PC-3 (cell line): ENCODE measurements around the gene DNAL1. TPM values are rescaled to one million over a fixed set of nuclear protein-coding genes. Genes with fewer than 3 reads are reported as not detected.
A peak's percentile ranks its signal among the peaks of the same experiment; 100 is the strongest.

ENCODE experiments used
- ATAC-seq: fragments of 200-7000 bp; cut with Tn5 transposase; 2 replicates; pipeline ENCODE4 v1.9.1; 2020; ENCODE audit warnings: mild to moderate bottlenecking, moderate library complexity
- BruUV-seq: library from RNA; stranded (reverse); fragments of 400-500 nt; replicated peaks from 2 replicates; lab custom pipeline; 2021; lab: Mats Ljungman, UMichigan
- CTCF ChIA-PET: fragments of 300-600 bp; sonication (Branson Sonifier 250); formaldehyde crosslinking; loops from one replicate; lab custom pipeline; 2022; ENCODE audit warnings: antibody characterized with exemption; lab: Charles Lee
- POLR2A ChIA-PET: fragments of 300-600 bp; sonication (Branson Sonifier 250); formaldehyde crosslinking; loops from one replicate; lab custom pipeline; 2022; ENCODE audit warnings: antibody characterized with exemption; ENCODE audit not compliant: unreplicated experiment; lab: Charles Lee
- DNase-seq: peaks from one replicate; pipeline ENCODE4 v3.0.0-alpha.2; 2015
- H2AFZ ChIP-seq: fragments of 300-600 bp; sonication (generic); 2 replicates; pipeline ENCODE4 v1.6.0; 2016; ENCODE audit warnings: antibody characterized with exemption, low read length
- H3F3A ChIP-seq: fragments of 300-600 bp; sonication (generic); one replicate; pipeline ENCODE4 v1.6.0; 2017; ENCODE audit warnings: antibody characterized with exemption, low read length, control low read depth, mild to moderate bottlenecking; ENCODE audit not compliant: unreplicated experiment
- H3K27ac ChIP-seq: fragments of 300-600 bp; sonication (generic); 2 replicates; pipeline ENCODE4 v1.5.1; 2016; ENCODE audit warnings: mild to moderate bottlenecking, low read length
- H3K27me3 ChIP-seq: fragments of 300-600 bp; sonication (generic); 2 replicates; pipeline ENCODE4 v1.6.1; 2016; ENCODE audit warnings: low read length, mixed read lengths
- H3K36me3 ChIP-seq: fragments of 300-600 bp; sonication (generic); 2 replicates; pipeline ENCODE4 v1.6.1; 2016; ENCODE audit warnings: low read depth, mixed run types, low read length, mixed read lengths
- H3K4me1 ChIP-seq: fragments of 300-600 bp; sonication (generic); 2 replicates; pipeline ENCODE4 v1.5.1; 2016; ENCODE audit warnings: low read length; ENCODE audit not compliant: insufficient read depth
- H3K4me2 ChIP-seq: fragments of 300-600 bp; sonication (generic); 2 replicates; pipeline ENCODE4 v1.6.0; 2016; ENCODE audit warnings: low read length
- H3K4me3 ChIP-seq: fragments of 300-600 bp; sonication (generic); 2 replicates; pipeline ENCODE4 v1.5.1; 2016; ENCODE audit warnings: mild to moderate bottlenecking, low read length, mixed read lengths
- H3K79me2 ChIP-seq: fragments of 300-600 bp; sonication (generic); 2 replicates; pipeline ENCODE4 v1.6.1; 2017; ENCODE audit warnings: low read length, mixed read lengths
- H3K9ac ChIP-seq: fragments of 300-600 bp; sonication (generic); 2 replicates; pipeline ENCODE4 v1.6.0; 2016; ENCODE audit warnings: mild to moderate bottlenecking, low read length
- H3K9me2 ChIP-seq: fragments of 300-600 bp; sonication (generic); replicated peaks from 2 replicates; pipeline ENCODE4 v1.6.1; 2016; ENCODE audit warnings: mixed run types, low read length, mixed read lengths
- H3K9me3 ChIP-seq: fragments of 300-600 bp; sonication (generic); 2 replicates; pipeline ENCODE4 v1.6.1; 2016; ENCODE audit warnings: low read length, mixed read lengths
- H4K20me1 ChIP-seq: fragments of 300-600 bp; sonication (generic); 2 replicates; pipeline ENCODE4 v1.6.1; 2016; ENCODE audit warnings: low read length, mixed read lengths
- CTCF ChIP-seq: fragments of 300-600 bp; sonication (generic); conservative IDR thresholded peaks from 2 replicates; pipeline ENCODE4 v1.5.1; 2017; ENCODE audit warnings: antibody characterized with exemption, low read depth, mild to moderate bottlenecking, low read length
- EZH2 ChIP-seq: fragments of 300-600 bp; sonication (generic); IDR thresholded peaks from one replicate; pipeline ENCODE4 v1.6.1; 2017; ENCODE audit warnings: antibody characterized with exemption, mild to moderate bottlenecking, low read length; ENCODE audit not compliant: unreplicated experiment
- EZH2phosphoT487 ChIP-seq: fragments of 300-600 bp; sonication (generic); IDR thresholded peaks from 2 replicates; pipeline ENCODE4 v1.6.1; 2018; ENCODE audit warnings: mild to moderate bottlenecking, antibody characterized with exemption, low read length, borderline replicate concordance
- intact Hi-C: fragments of 100-400 bp; cut with micrococcal nuclease; formaldehyde crosslinking; loops from 2 replicates; pipeline ENCODE4 v1.9.0; 2023
- total RNA-seq: library from RNA; depleted of rRNA; stranded (reverse); fragments of >200 nt; gene quantifications from 2 replicates; pipeline ENCODE4 v1.2.3, GENCODE V29; 2014

Gene DNAL1
- total RNA-seq, 1 experiment from 2014 or later = 2.6 TPM

GRCh38 chr14:73667854-73668253, 23.1 kb downstream of the DNAL1 start:
- DNase-seq (no peak), ATAC-seq (no peak)
- no peaks in the 10 kb centered on the region for H3K27me3 ChIP-seq
- H3F3A ChIP-seq = no peaks in the 10 kb centered on the region
- CTCF ChIA-PET = no interaction called here
- BruUV-seq = no TSS peak
- no peak overlapping the region for H3K4me3 ChIP-seq
- H3K27ac ChIP-seq = no peak overlapping the region
- H3K9ac ChIP-seq = no peak overlapping the region
- H3K9me2 ChIP-seq = no peaks in the 10 kb centered on the region
- intact Hi-C loops = loop anchor here (10.0 kb wide), 1 partner anchor 187 kb away; the partner anchor contains the start of gene PTGR2
- POLR2A ChIA-PET = no interaction called here
- H3K4me2 ChIP-seq = no peak overlapping the region
- no peaks in the 10 kb centered on the region for H3K9me3 ChIP-seq
- no peaks in the 10 kb centered on the region for H3K36me3 ChIP-seq
- H4K20me1 ChIP-seq = no peaks in the 10 kb centered on the region
- H2AFZ ChIP-seq = no peak overlapping the region
- H3K4me1 ChIP-seq = peaks cover 2% of the 10 kb centered on the region
- TF ChIP-seq EZH2 (no peak), CTCF (no peak), EZH2phosphoT487 (no peak)
- no peaks in the 10 kb centered on the region for H3K79me2 ChIP-seq

- Histone ChIP-seq H3K9me2 (no peaks in the 10 kb centered on the region), H3K36me3 (no peaks in the 10 kb centered on the region), H3K4me2 (peak overlapping the region; percentile 33; the same call in 1 of the 2 replicates), H3K27me3 (no peaks in the 10 kb centered on the region), H3K9ac (peak overlapping the region; percentile 53; the same call in 1 of the 2 replicates), H3K79me2 (no peaks in the 10 kb centered on the region), H3K4me3 (no peak overlapping the region), H3F3A (no peaks in the 10 kb centered on the region), H3K4me1 (peaks cover 10% of the 10 kb centered on the region), H3K27ac (peak overlapping the region; percentile 81), H4K20me1 (no peaks in the 10 kb centered on the region), H3K9me3 (no peaks in the 10 kb centered on the region), H2AFZ (no peak overlapping the region)
- intact Hi-C loops = no loop called here
- CTCF ChIA-PET = no interaction called here
- POLR2A ChIA-PET = no interaction called here
- BruUV-seq = no TSS peak
- peak; percentile 57 for DNase-seq
- peak; percentile 52 for ATAC-seq
- no peak for TF ChIP-seq EZH2
- no peak for TF ChIP-seq EZH2phosphoT487
- no peak for TF ChIP-seq CTCF
These were observed 30.2 kb downstream of the DNAL1 start for GRCh38 chr14:73674986-73675385.

GRCh38 chr14:73678698-73679097, 33.9 kb downstream of the DNAL1 start:
- no peaks in the 10 kb centered on the region for H3K9me2 ChIP-seq
- H3K4me1 ChIP-seq = peaks cover 19% of the 10 kb centered on the region
- no peak overlapping the region for H2AFZ ChIP-seq
- H3K9me3 ChIP-seq = no peaks in the 10 kb centered on the region
- DNase-seq (no peak), ATAC-seq (no peak)
- no peaks in the 10 kb centered on the region for H3K27me3 ChIP-seq
- H4K20me1 ChIP-seq = no peaks in the 10 kb centered on the region
- TF ChIP-seq CTCF (no peak), EZH2 (no peak), EZH2phosphoT487 (no peak)
- no TSS peak for BruUV-seq
- H3K4me2 ChIP-seq = no peak overlapping the region
- no peak overlapping the region for H3K4me3 ChIP-seq
- intact Hi-C loops = no loop called here
- H3K9ac ChIP-seq = no peak overlapping the region
- no peak overlapping the region for H3K27ac ChIP-seq
- H3K36me3 ChIP-seq = no peaks in the 10 kb centered on the region
- ChIA-PET POLR2A (interaction anchor here (0.6 kb wide), 1 partner anchor 10 kb away, joined by 4 read pairs; no protein-coding TSS in a partner anchor), CTCF (no interaction called here)
- H3K79me2 ChIP-seq = no peaks in the 10 kb centered on the region
- H3F3A ChIP-seq = no peaks in the 10 kb centered on the region
